GM21528 (cell line): ENCODE measurements around the gene KDM1A.

Source experiments
- ATAC-seq: cut with Tn5 transposase; IDR thresholded peaks from one replicate; pipeline ENCODE4 v1.9.1; 2021; ENCODE audit warnings: mild to moderate bottlenecking, moderate library complexity; ENCODE audit not compliant: unreplicated experiment, low FRiP score

KDM1A gene

DNA sequence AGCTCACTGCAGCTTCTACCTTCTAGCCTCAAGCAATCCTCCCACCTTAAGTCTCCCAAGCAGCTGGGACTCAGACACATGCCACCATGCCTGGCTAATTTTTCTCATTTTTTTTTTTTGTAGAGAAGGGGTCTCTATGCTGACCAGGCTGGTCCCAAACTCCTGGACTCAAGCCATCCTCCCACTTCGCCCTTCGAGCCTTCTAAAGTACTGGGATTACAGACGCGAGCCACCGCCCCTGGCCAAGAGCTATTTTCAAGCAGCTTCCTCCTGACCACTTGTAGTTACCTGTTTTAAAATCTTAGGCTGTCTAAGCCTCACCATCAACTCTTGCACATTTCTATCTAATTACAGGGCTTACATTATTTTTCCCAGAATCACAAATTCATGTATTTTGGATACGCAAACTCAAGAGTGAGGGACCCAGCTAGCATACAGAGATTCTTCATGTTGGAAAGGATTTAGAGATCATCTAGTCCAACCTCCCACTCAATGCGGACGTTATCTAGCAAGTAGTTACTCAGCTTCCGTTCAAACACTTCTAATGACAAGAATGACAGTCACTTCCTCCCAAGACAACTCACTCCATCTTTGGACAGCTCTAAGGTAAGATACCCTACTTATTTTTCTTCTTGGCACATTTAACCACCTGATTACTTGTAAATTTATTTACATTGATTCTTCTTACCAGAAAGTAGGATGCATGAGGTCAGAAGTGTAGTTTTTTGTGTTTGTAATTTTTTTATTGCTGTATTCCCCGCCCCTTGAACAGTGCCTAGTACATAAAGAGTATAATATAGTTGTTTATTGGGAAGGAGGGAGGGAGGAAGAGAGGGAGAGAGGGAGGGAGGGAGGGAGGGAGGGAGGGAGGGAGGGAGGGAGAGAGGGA lies 84.0 kb downstream of the KDM1A start:
- no peak for ATAC-seq

DNA sequence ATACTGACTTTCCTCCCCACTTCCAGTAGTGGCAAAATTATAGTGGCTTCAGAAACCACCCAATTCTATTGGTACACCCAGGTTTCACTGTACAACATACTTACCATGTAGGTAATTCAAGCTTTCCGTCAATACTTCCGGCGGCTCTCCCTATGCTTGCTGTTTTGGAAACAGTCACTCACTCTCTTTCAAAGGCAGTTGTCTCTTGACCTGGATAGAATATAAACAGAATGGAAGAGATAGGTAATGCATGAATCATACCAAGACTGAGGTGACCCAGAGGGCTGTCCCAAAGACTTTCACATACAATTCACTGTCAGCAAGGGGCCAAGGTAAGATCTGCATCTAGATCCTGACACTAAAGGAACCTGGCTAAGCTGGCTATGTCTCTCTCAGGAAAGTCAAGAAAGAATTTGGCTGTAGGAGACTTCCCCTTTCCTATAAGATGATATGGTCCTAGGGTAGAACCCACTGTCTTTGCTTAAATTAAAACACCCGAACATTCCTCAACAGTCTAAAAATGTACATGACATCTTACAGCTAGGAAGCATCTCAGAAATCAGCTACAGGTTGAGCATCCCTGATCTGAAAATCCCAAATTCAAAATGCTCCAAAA lies 89.8 kb downstream of the KDM1A start:
- no peak for ATAC-seq

DNA sequence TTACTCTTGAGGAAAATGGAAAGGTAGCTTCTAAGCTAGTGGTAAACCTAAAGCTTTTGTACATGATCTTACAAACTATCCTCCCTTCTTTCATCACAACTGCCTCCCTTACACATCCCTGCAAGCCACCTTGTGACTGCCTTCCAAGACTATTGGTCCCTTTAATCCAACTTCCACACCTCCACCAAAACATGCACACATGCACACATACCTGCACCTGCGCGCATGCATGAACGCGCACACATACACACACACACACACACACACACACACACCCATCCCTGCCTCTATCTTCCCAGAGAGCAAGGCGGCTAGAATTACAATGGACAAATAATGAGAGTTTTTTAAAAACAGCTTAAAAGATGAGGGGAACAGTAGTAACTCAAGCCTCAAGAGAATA lies 91.1 kb downstream of the KDM1A start:
- no peak for ATAC-seq

DNA sequence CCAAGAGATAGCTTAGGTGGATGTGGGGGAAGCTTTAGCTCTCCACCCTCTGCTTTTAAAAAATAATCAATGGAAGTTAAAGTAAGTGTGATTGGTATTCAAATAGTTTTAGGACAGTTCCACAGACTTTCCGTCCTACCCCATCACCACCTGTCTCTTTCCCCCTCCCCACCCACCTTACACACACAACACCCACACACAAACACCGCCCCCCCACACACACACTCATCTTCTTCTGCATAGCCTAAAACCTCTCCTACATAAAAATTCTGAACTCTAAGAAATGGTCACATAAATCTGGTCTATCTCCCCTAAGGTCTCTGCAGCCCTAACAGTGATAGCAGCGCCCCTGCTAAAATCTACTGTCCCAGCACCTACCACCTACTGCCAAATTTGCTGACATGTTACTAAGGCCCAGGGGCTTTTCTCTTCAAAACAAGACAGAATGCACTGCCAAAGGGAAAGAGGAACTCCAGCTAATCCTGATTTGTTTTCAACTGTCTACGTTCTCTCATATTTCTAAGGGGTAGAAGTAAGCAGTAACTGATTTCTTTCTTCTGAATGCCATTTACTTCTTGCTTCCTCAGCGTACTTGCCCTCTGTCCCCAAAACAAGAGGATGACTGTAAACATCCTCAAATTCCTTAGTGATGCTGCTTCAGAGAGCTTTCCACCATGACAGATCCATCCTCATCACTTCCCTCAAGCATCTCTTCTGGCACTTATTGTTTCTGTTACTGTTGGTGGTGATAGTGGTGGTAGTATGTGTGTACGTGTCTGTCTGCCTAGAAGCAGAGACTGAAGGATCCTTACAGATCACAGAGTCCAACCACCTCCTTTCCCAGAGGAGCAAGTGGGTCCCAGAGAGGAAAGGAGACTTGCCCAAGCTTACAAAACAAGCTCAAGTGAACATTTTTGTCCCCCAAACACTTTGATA lies 92.6 kb downstream of the KDM1A start:
- ATAC-seq = no peak

DNA sequence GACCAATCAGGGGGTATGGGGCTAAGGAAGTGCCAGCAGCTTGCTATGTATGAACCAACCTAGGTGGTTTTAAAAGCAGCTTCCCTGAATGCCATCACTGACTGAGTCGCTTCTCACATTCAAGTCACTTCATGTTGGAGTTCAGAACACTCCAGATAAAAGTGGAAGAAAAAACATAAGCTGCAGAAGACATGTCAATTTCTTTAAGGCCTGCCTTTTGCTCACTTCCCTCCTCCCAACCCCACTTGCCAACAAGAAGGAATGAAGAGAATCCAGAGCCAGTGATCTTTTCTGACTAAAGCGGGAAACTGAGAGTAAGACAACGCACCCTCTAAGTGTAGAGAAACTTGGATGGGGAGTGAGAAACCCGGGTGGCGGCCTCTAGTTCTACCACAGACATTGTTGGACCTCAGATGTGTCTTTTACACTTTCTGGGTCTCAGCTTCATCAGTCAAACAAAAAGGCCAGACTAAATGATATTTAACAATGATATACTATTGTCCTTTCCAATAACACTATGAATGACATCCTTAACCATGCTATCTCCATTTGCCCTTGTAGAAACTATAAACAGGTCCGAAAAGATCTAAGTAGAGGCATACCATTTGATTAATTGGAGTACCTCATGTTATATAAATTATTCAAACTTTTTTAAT lies 95.3 kb downstream of the KDM1A start:
- no peak for ATAC-seq

DNA sequence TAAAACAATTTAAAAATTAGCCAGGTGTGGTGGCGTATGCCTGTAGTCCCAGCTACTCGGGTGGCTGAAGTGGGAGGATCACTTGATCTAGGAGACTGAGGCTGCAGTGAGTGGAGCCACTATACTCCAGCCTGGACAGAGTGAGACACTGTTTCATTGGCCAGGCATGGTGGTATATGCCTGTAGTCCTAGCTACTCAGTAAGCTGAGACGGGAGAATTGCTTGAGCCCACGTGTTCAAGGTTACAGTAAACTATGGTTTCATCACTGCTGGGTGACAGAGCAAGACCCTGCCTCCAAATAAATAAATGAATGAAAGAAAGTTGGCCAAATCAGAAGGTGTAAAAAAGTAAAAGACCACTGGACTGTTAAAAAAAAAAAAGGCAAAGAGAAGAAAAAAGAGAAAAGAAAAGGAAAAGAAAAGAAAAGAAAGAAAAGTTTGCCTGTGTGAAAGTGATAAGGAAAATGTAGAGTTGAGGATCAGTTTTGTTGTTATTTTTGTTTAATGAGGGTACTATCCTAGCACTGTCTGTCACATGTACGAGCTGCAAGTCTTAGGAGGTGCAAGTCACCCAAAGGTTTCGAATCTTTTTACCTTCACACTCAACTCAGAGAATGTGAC lies 97.1 kb downstream of the KDM1A start:
- no peak for ATAC-seq

DNA sequence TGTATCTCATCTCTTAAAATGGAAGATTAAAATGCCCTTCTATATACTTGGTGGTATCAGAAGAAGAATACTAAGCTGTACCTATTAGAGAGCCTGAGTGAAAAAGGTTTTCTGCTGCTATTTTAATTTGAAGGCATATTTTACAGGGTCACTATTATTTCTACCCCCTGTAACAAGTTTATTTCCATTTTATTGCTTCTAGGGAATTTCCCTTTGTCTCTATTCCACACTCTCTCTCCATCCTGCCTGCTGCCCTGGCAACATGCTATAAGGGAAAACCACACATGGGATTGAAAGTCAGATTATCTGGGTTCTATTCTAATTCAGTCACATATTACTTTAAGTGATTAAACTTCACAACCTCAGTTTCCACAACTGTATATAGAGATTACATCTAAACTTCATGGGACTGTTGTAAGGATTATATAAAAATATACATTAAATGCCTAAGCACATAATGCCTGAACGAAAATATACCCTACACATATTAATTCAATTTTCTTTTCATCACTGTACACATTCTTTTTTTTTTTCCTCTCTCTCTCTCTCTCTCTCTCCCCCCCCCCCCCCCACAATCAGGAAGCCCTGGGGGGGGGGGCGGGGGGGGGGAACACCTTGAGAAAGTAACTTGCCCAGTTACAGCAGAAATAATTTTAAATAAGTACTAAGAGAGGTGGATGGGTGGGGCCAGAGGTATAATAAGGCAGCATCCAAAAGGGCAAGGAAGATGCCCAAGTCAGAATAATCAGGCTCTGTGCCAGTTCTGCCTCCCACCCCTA lies 97.8 kb downstream of the KDM1A start:
- ATAC-seq = no peak

DNA sequence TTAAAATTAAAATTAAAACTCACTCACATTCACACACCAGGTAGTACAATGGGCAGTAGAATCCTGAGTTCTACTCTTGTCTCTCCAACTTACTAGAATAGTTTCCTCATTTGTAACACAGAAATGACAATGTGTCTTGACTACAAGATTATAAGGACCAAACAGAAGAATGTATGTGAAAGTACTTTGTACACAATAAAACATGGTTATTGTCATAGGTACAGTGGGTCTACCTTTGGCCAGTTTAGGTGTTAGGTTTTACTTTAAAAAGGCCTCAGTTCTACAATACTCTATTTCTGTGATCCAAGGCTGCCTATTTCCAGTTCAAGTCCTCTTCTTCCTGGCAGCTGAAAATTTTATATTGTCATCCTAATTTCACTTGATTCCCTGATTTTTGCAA lies 99.1 kb downstream of the KDM1A start:
- ATAC-seq = no peak

DNA sequence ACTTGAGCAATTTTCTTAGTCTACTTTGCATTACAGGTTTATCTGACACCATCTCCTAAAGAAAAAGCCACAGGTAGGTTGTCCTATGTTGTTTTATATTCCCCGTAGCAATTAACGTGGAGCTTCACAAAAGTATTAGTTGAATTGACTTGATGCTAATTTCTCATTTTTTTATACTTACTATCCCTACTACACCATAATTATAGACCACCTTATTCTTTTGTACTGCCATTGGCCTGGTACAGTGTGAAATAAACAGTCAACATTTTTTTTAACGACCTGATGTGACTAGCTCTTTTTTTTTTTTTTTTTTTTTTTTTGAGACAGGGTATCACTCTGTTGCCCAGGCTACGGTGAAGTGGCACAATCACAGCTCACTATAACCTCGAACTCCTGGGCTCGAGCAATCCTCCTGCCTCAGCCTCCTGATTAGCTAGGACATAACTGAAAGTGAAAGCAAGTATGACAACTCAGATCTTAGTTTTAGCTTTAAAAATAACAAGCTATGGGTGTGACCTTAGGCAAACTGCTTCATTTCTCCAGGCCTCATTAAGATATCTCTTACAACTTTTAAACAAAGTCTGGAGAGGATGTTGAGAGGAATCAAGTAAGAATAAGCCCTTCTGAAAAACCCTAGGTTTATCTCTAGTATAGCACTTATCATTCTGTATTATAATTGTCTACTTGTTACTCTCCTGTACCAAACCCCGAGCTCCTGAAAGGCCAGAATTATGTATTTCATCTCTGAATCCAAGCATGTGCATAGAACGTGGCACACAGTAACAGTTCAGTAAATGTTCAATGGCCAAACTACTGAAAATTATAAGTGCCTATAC lies 99.9 kb downstream of the KDM1A start:
- ATAC-seq = no peak

DNA sequence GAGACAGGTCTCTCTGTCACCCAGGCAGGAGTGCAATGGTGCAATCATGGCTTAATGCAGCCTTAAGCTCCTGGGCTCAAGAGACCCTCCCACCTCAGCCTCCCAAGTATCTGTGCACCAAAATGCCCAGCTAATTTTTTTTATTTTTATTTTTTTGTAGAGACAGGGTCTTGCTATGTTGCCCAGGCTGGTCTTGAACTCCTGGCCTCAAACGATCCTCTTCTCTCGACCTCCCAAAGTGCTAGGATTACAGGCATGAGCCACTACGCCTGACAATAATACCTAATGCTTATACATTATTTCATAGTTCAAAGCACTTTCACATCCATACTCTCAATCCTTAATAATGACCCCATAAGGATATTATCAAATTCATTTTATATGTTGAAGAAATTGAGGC lies 101.1 kb downstream of the KDM1A start:
- ATAC-seq = no peak

DNA sequence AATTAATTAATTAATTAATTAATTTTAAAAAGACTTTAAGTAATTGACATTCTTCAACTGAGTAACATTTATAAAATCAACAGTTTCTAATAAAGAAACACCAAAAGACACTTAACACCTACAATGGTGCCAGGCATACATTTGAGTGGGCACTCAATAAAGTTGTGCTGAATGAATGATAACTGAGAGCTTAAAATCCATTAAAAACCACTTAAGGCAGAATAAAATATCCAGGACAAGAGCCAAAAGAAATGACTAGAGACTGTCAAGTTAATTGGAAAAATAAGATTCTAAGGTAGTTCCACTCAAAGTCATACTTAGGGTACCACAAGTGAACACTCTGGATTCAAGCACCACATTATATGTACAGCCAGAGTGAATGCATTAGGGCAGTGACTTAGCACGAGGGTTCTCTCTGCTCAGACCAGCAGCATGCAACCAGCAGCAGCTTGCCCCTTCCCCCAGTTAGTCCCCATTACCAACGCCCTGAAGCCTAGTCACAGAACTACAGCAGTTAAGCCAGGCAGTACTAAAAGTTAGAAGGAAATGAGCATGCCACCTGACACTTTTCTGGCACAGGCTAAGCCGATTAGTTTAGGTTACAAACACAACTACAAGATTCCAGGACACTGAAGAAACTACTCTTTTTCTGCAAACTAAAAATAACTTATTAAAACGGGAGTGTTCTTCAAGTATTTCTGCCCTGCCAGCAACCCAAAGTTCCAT lies 102.9 kb downstream of the KDM1A start:
- no peak for ATAC-seq

DNA sequence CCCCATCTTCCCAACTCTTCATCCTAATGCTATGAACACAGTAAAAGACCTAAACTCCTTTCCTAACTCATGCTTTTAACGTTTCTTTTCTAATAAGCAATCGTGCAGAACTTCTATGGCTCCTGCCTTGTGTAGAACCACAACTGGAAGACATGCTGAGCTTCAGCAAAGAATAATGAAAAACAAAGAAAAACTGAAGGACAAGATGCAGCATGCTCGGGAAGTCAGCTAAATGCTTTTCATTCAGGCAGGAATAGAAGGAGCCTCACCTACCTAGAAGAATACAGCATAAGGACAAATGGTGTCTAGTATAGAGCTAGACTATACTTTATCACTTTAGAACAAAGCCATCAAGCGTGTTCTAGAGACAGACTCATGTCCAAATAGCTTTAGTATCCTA lies 103.5 kb downstream of the KDM1A start:
- ATAC-seq = no peak

DNA sequence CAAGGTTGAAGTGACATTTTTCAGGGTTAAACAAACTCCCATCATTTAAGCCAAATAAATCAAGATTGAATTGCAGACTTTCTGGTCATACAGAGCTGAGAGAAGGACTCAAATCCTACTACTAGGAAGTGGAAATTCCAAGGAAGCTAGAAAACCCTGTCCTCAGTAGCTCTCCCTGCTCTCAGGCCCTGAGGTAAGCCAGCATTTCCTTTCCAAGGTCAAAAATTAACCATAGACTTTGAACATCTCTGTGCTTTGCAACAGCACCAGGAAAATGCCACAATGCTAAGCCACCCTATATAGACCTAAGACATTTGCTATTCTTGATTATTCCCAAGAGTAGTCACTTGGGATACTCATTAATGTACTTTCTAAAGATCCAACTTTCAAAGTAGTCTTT lies 104.3 kb downstream of the KDM1A start:
- no peak for ATAC-seq

DNA sequence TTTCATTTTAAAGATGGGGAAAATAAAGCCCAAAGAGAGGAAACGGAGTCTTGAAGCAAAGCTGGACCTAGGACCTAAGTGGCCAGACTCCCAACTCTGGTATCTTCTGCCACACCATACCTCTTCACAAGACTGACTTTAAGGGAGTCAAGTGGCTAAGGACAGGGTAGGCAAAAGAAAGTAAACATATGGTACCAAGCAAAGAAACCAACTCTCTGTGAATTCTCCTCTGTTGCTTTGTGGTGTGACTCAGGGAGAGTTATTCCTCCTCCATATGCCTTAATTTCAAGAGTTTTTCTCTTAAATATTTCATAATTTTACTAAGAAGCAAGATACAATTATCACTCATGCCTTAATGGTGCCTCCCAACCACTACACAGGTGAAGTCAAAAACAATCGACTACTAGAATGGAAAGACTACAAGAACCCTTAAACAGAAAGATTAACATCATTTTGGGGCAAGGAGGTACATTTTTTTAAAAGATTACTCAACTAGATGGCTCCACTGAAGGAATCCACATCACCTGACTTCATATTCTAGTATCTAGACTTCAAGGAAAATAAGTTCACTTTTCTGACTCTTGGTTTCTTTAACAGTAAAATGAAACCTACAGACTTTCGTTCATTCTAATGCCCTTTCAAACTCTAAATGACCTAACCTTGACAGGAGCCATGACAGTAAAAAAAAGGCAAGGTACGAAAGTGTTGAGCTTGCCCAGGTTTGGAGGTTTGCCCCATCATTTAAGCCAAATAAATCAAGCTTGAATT lies 105.2 kb downstream of the KDM1A start:
- ATAC-seq = no peak

DNA sequence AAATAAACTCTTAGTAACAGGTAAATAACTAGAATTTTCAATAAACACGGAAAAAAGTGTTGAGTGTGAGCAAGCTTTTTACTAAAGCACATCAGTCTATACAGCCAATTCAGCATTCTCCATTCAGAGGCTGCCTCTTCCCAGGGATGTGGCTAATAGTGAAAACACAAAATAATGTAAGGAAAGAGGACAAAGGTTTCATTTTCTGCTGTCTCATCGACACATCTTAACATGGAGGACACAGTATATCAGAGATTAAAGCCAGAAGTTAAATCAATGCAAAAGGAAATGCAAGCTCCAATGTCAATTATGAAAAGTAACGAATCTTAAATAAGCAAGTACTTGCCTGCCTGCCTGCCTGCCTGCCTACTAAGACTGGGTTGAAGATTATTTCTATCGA lies 106.2 kb downstream of the KDM1A start:
- ATAC-seq = no peak

DNA sequence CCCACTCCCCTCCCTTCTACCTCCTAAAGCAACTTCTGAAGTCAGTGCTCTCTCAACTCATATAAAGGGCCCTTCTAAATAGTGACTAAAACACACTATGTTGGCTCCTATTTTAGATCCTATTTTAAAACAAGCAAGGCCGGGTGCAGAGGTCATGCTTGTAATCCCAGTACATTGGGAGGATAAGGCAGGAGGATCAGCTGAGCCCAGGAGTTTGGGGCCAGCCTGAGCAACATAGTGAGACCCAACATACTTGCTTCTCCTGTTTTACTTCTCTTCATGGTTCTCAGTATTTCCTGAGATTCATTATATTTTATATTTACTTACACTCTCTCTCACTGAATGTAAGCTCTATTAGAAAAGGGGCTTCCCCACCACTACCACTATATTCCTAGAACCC lies 106.9 kb downstream of the KDM1A start:
- ATAC-seq = no peak

DNA sequence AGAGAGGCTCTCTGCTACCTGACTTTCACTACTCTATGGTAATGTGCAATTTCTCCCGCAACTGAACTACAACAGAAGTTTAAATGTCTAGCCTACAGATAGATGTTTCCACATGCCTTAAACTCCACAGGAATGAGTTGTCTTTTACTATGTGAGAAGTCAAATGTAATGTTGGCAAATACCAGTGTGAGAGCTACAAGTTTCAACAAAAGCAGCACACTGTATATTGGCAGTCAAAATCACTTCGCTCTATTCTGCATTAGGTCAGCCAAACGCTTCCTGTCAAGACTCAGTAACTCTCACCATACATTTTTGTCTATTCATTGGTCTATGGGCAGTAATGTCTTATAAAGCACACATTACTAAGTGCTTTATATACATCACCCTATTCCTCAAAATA lies 107.5 kb downstream of the KDM1A start:
- ATAC-seq = no peak
